Measurements from ENCODE around the gene RTN1.
A peak's percentile ranks its signal among the peaks of the same experiment; 100 is the strongest.

The RTN1 gene

DNA sequence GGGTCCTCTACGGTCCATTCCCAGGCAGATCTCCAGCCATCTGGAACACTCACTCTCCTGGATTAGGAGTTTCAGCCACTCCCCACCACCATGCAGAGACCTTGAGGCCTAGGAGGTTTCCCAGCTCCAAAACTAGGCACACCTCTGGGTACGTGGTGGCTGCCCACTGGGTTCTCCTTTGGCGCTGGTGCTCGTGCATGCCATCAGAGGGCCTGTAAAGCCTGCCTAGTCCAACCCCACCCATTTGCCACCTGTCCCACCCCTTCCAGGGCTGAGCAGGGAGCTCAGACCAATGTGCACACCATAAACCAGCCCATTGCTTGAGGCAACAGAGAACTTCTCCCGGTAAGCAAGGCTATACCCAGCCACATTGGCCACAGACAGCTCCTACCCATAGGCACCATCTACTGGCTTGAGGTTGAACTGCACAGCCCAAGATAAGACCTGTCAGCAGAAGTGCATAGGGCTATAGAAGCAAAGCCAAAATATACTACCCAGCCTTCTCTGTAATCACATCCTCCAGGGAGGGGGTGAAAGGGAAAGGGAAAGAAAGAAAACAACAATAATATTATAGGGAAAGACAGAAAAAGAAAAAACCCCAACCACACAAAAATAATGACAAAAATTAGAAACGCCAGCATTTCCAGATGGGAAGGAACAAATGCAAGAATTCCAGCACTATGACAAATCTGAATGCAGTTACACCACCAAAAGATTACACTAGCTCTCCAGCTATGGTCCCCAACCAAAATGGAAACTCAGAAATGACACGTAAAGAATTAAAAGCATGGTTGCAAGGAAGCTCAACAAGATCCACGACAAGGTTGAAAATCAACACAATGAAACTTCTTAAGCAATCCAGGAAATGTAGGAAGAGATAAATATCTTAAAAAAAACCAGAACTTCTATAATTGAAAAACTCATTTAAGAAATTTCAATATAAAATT lies 182.1 kb downstream of the RTN1 start:
- Histone ChIP-seq H3K36me3 (ENCODE audit: insufficient read depth, low read length) (no peaks in the 10 kb centered on the region), H3K27ac (ENCODE audit: low read depth, low read length, poor library complexity, severe bottlenecking) (no peak overlapping the region), H3K9ac (ENCODE audit: low read length) (no peak overlapping the region), H3K27me3 (ENCODE audit: insufficient read depth, low read length) (no peaks in the 10 kb centered on the region), H2AFZ (ENCODE audit: low read length) (no peak overlapping the region), H4K20me1 (ENCODE audit: insufficient read depth, low read length) (no peaks in the 10 kb centered on the region), H3K4me2 (ENCODE audit: low read length) (no peak overlapping the region), H3K9me2 (ENCODE audit: low read depth, low read length) (no peaks in the 10 kb centered on the region), H3F3A (ENCODE audit: insufficient read depth, low read length) (no peaks in the 10 kb centered on the region), H3K4me3 (ENCODE audit: low read depth, low read length, poor library complexity, severe bottlenecking) (no peak overlapping the region), H3K4me1 (ENCODE audit: insufficient read depth, low read length, severe bottlenecking) (no peaks in the 10 kb centered on the region), H3K9me3 (ENCODE audit: low read length) (no peaks in the 10 kb centered on the region), H3K79me2 (ENCODE audit: insufficient read depth, low read length) (no peaks in the 10 kb centered on the region)
- TF ChIP-seq, protein P1, sequence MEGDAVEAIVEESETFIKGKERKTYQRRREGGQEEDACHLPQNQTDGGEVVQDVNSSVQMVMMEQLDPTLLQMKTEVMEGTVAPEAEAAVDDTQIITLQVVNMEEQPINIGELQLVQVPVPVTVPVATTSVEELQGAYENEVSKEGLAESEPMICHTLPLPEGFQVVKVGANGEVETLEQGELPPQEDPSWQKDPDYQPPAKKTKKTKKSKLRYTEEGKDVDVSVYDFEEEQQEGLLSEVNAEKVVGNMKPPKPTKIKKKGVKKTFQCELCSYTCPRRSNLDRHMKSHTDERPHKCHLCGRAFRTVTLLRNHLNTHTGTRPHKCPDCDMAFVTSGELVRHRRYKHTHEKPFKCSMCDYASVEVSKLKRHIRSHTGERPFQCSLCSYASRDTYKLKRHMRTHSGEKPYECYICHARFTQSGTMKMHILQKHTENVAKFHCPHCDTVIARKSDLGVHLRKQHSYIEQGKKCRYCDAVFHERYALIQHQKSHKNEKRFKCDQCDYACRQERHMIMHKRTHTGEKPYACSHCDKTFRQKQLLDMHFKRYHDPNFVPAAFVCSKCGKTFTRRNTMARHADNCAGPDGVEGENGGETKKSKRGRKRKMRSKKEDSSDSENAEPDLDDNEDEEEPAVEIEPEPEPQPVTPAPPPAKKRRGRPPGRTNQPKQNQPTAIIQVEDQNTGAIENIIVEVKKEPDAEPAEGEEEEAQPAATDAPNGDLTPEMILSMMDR (IDR thresholded peaks at IDR 0.05; ENCODE audit: low read length): peak; percentile 72
- no peak for TF ChIP-seq EZH2 (IDR thresholded peaks at IDR 0.05; ENCODE audit: borderline replicate concordance, low read length)

DNA sequence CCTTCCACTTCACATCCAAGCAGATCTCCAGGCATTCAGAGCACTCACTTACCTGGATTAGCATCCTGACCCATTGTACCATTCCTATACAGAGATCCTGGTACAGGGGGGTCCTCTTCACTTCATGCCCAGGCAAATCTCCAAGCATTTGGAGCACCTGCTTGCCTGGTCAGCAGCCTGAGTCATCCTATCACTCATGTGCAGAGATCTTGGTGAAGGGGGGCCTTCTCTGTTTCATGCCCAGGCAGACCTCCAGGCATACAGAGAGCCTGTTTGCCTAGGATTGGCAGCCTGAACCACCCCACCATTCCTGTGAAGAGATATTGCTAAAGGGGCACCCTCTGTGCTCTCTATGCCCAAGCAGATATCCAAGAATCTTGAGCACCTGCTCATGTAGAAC lies 182.9 kb downstream of the RTN1 start:
- no peaks in the 10 kb centered on the region for H3K79me2 ChIP-seq (ENCODE audit: insufficient read depth, low read length)
- no peak overlapping the region for H3K4me3 ChIP-seq (ENCODE audit: low read depth, low read length, poor library complexity, severe bottlenecking)
- no peak overlapping the region for H3K9ac ChIP-seq (ENCODE audit: low read length)
- no peak overlapping the region for H3K4me2 ChIP-seq (ENCODE audit: low read length)
- H3K27me3 ChIP-seq (ENCODE audit: insufficient read depth, low read length): no peaks in the 10 kb centered on the region
- no peak overlapping the region for H2AFZ ChIP-seq (ENCODE audit: low read length)
- H3K36me3 ChIP-seq (ENCODE audit: insufficient read depth, low read length): no peaks in the 10 kb centered on the region
- no peak for TF ChIP-seq EZH2 (IDR thresholded peaks at IDR 0.05; ENCODE audit: borderline replicate concordance, low read length)
- H4K20me1 ChIP-seq (ENCODE audit: insufficient read depth, low read length): no peaks in the 10 kb centered on the region
- no peak overlapping the region for H3K27ac ChIP-seq (ENCODE audit: low read depth, low read length, poor library complexity, severe bottlenecking)
- no peaks in the 10 kb centered on the region for H3K9me3 ChIP-seq (ENCODE audit: low read length)
- no peaks in the 10 kb centered on the region for H3K4me1 ChIP-seq (ENCODE audit: insufficient read depth, low read length, severe bottlenecking)
- no peaks in the 10 kb centered on the region for H3F3A ChIP-seq (ENCODE audit: insufficient read depth, low read length)
- no peaks in the 10 kb centered on the region for H3K9me2 ChIP-seq (ENCODE audit: low read depth, low read length)

DNA sequence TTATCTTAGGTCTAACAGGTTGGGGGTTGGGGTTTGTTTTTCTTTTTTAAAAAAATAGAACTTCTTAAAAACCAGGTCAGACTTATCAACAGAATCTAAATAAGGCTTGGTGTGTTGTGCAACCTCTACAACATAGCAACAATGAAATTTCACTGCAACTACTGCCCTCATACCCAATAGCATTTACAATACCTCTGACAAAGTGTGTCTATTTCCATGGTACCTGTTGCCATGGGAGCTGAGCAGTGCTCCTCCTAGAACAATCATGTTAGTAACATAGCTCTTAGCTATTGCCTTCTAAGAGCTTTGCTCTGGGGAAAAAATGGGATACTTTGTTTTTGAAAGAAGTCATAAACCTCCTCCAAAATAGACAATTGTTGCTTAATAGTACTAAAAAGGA lies 190.7 kb downstream of the RTN1 start:
- Histone ChIP-seq H3K9me3 (ENCODE audit: low read length) (no peaks in the 10 kb centered on the region), H3K4me1 (ENCODE audit: insufficient read depth, low read length, severe bottlenecking) (no peaks in the 10 kb centered on the region), H3K79me2 (ENCODE audit: insufficient read depth, low read length) (no peaks in the 10 kb centered on the region)

More for the DNA sequence above, 190.7 kb downstream of the RTN1 start:
- Histone ChIP-seq H3K36me3 (ENCODE audit: insufficient read depth, low read length) (no peaks in the 10 kb centered on the region), H3K9me2 (ENCODE audit: low read depth, low read length) (no peaks in the 10 kb centered on the region), H4K20me1 (ENCODE audit: insufficient read depth, low read length) (no peaks in the 10 kb centered on the region), H3K27ac (ENCODE audit: low read depth, low read length, poor library complexity, severe bottlenecking) (no peak overlapping the region), H3K4me2 (ENCODE audit: low read length) (no peak overlapping the region), H3K27me3 (ENCODE audit: insufficient read depth, low read length) (no peaks in the 10 kb centered on the region), H3K9ac (ENCODE audit: low read length) (no peak overlapping the region), H3F3A (ENCODE audit: insufficient read depth, low read length) (no peaks in the 10 kb centered on the region), H3K4me3 (ENCODE audit: low read depth, low read length, poor library complexity, severe bottlenecking) (no peak overlapping the region), H2AFZ (ENCODE audit: low read length) (no peak overlapping the region)
- TF ChIP-seq, protein P1 (IDR thresholded peaks at IDR 0.05; ENCODE audit: low read length): no peak
- TF ChIP-seq EZH2 (IDR thresholded peaks at IDR 0.05; ENCODE audit: borderline replicate concordance, low read length): no peak

All from OCI-LY1 (cell line).